ENCODE data around the gene SERPINB11. TPM values are rescaled to one million over a fixed set of nuclear protein-coding genes. Genes with fewer than 3 reads are reported as not detected.

SERPINB11 gene
- total and polyA plus RNA-seq, 7 donors, result not detected

DNA sequence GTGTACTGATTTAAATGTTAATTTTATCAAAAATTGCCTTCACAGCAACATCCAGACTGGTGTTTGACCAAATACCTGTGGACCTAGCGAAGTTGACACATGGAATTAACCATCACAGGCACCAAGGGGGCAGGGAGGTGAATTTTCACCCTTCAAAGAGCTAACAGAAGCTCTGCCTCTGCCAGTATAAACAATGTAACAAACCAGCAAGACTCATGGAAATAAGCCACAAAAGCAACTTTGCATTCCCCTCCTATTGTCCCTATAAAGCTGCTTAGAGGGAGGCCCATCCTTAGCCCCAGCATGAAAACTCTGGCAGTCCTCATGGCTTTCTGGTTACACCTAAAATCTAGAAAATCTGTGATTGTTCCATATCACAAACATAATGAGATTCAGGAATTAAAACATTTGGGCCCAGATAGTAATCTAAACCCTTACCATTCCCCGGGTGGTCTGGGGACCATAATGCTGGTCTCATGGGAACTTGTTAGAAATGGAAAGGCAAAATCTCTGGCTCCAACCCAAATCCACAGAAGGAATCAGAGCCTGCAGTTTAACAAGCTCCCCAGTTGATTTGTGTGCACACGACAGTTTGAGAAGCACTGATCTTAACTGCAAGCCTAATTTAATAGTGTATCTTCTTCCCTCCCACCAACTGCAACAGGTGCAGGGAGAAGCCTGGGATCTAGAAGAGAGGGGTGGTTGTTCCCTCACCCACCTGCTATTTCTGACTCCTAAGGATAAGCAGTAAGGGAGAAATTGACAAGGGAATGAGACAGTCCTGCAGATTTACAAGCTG, 23.1 kb downstream of the SERPINB11 start:
- DNase-seq (no peak), ATAC-seq (no peak)
- intact Hi-C loops (cut with DNase I), result no loop called here
- Histone ChIP-seq H3K27me3 (ENCODE audit: insufficient read depth in 3 of 3, low read length in 2 of 3) (no peaks in the 10 kb centered on the region), H3K36me3 (ENCODE audit: insufficient read depth in 1 of 2, low read depth in 1 of 2) (no peaks in the 10 kb centered on the region), H3K4me3 (no peak overlapping the region), H3K9me3 (no peaks in the 10 kb centered on the region), H3K4me1 (no peaks in the 10 kb centered on the region), H3K27ac (no peak overlapping the region)
- WGBS, 3 donors, result 4 to 25% (median 4%) methylated on average over 3 of the region's 3 CpGs
- TF ChIP-seq, protein P1, sequence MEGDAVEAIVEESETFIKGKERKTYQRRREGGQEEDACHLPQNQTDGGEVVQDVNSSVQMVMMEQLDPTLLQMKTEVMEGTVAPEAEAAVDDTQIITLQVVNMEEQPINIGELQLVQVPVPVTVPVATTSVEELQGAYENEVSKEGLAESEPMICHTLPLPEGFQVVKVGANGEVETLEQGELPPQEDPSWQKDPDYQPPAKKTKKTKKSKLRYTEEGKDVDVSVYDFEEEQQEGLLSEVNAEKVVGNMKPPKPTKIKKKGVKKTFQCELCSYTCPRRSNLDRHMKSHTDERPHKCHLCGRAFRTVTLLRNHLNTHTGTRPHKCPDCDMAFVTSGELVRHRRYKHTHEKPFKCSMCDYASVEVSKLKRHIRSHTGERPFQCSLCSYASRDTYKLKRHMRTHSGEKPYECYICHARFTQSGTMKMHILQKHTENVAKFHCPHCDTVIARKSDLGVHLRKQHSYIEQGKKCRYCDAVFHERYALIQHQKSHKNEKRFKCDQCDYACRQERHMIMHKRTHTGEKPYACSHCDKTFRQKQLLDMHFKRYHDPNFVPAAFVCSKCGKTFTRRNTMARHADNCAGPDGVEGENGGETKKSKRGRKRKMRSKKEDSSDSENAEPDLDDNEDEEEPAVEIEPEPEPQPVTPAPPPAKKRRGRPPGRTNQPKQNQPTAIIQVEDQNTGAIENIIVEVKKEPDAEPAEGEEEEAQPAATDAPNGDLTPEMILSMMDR (IDR thresholded peaks at IDR 0.05), result no peak

DNA sequence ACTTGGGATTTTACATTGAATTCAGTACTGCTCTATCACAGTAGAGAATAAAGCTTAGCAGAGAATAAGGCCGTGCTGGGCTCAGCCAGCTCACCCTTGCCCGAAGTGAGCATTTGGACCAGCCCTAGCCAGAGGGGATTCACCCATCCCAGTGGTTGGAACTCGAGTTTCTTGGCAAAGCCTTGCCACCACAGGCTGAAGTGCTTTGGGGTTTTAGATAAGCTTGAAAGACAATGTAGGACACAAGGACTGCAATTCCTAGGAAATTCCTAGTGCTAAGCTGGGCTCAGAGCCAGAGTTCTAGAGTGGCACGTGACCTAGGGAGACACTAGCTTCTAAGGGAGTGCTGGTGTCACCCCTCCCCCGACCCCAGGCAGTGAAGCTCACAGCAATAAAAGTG, 28.0 kb downstream of the SERPINB11 start:
- 67 to 69% (median 69%) methylated on average over 5 of the region's 5 CpGs for WGBS, 3 donors
- intact Hi-C loops (cut with DNase I), result no loop called here
- no peaks in the 10 kb centered on the region for H3K27me3 ChIP-seq (ENCODE audit: insufficient read depth in 3 of 3, low read length in 2 of 3)
- H3K4me1 ChIP-seq, result no peaks in the 10 kb centered on the region
- no peak overlapping the region for H3K27ac ChIP-seq
- TF ChIP-seq, protein P1 (IDR thresholded peaks at IDR 0.05), result no peak
- ATAC-seq (no peak), DNase-seq (no peak)
- no peaks in the 10 kb centered on the region for H3K36me3 ChIP-seq (ENCODE audit: insufficient read depth in 1 of 2, low read depth in 1 of 2)
- H3K4me3 ChIP-seq, result no peak overlapping the region
- H3K9me3 ChIP-seq, result no peaks in the 10 kb centered on the region

DNA sequence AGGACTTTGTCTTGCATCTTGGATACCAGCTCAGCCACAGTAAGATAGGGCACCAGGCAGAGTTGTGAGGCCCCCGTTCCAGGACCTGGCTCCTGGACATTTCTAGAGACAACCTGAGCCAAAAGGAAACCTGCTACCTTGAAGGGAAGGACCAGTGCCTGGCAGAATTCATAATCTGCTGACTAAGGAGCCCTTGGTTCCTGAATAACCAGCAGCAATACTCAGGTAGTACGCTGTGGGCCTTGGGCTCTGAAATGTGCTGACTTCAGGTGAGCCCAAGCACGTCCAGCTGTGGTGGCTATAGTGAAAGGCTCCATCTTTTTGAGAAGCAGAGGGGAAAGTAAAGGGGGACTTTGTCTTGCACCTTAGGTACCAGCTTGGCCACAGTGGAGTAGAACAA, 28.5 kb downstream of the SERPINB11 start:
- WGBS, 3 donors, result 79 to 83% (median 82%) methylated on average over 3 of the region's 3 CpGs
- H3K27me3 ChIP-seq (ENCODE audit: insufficient read depth in 3 of 3, low read length in 2 of 3), result no peaks in the 10 kb centered on the region

DNA sequence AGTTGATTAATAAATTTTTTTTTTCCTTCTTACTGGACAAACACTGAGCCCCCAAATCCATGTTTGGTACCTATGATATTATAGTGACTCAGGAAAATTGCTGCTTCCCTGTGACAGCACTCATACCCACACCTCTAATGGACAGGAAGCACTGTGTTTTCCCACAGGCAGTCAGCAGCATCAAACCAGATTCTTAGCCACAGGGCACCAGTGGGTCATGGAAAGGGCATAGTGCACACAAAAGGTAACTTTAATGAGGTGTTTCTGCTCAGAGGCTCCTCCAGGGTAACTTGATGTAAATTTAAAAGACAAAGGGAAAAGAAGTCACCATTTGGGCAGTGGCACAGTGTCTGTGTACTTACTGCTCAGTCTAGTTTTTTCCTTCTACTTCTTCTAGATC, 34.1 kb downstream of the SERPINB11 start:
- no peak overlapping the region for H3K4me3 ChIP-seq
- ATAC-seq, result no peak
- intact Hi-C loops (cut with DNase I), result no loop called here

More for the DNA sequence above, 28.5 kb downstream of the SERPINB11 start:
- Histone ChIP-seq H3K27ac (no peak overlapping the region), H3K36me3 (ENCODE audit: insufficient read depth in 1 of 2, low read depth in 1 of 2) (no peaks in the 10 kb centered on the region), H3K4me1 (no peaks in the 10 kb centered on the region), H3K9me3 (no peaks in the 10 kb centered on the region), H3K4me3 (no peak overlapping the region)
- DNase-seq, result no peak
- intact Hi-C loops (cut with DNase I), result no loop called here
- TF ChIP-seq, protein P1 (IDR thresholded peaks at IDR 0.05), result no peak
- ATAC-seq, result no peak

More for the DNA sequence above, 34.1 kb downstream of the SERPINB11 start:
- H3K9me3 ChIP-seq, result no peaks in the 10 kb centered on the region
- TF ChIP-seq, protein P1 (IDR thresholded peaks at IDR 0.05), result no peak
- H3K4me1 ChIP-seq, result no peaks in the 10 kb centered on the region
- no peak overlapping the region for H3K27ac ChIP-seq
- H3K36me3 ChIP-seq (ENCODE audit: insufficient read depth in 1 of 2, low read depth in 1 of 2), result no peaks in the 10 kb centered on the region
- H3K27me3 ChIP-seq (ENCODE audit: insufficient read depth in 3 of 3, low read length in 2 of 3), result no peaks in the 10 kb centered on the region
- no peak for DNase-seq
